IMR-90 (cell line): Measurements from ENCODE around the gene HEATR1. TPM values are rescaled to one million over a fixed set of nuclear protein-coding genes. Genes with fewer than 3 reads are reported as not detected.

Experiments used
- ATAC-seq: fragments of 200-7000 bp; cut with Tn5 transposase; 2 replicates; pipeline ENCODE4 v1.9.1; 2020; ENCODE audit warnings: low read depth, mild to moderate bottlenecking, moderate library complexity
- BruUV-seq: library from RNA; stranded (reverse); fragments of 400-500 nt; replicated peaks from 2 replicates; lab custom pipeline; 2021; lab: Mats Ljungman, UMichigan
- CTCF ChIA-PET: fragments of 300-600 bp; formaldehyde crosslinking; extraction: SDS; loops from one replicate; lab custom pipeline; 2021; ENCODE audit warnings: antibody characterized with exemption; lab: Yijun Ruan, JAX
- POLR2A ChIA-PET: fragments of 300-600 bp; sonication (Branson Sonifier 250); formaldehyde crosslinking; loops from one replicate; lab custom pipeline; 2022; ENCODE audit warnings: antibody characterized with exemption; ENCODE audit not compliant: unreplicated experiment; lab: Charles Lee
- DNase-seq: peaks from one replicate; pipeline ENCODE4 v3.0.0; 2013
- H2AFZ ChIP-seq: replicated peaks from 2 replicates; pipeline ENCODE3; 2013; ENCODE audit warnings: low read length, mild to moderate bottlenecking; ENCODE audit not compliant: poor library complexity
- H2AK5ac ChIP-seq: 2 replicates; pipeline ENCODE4 v1.6.1; 2013; ENCODE audit warnings: low read depth, low read length, inconsistent platforms
- H2AK9ac ChIP-seq: replicated peaks from 2 replicates; pipeline ENCODE3; 2013; ENCODE audit warnings: mild to moderate bottlenecking, low read depth, low read length, moderate library complexity; ENCODE audit not compliant: poor library complexity
- H2BK120ac ChIP-seq: 2 replicates; pipeline ENCODE4 v1.6.1; 2013; ENCODE audit warnings: low read depth, low read length, inconsistent platforms
- H2BK15ac ChIP-seq: 3 replicates; pipeline ENCODE4 v1.6.1; 2013; ENCODE audit warnings: low read depth, low read length, inconsistent platforms
- H2BK20ac ChIP-seq: 2 replicates; pipeline ENCODE4 v1.6.1; 2013; ENCODE audit warnings: low read depth, mild to moderate bottlenecking, inconsistent platforms, low read length, moderate library complexity
- H2BK5ac ChIP-seq: 2 replicates; pipeline ENCODE4 v1.6.1; 2013; ENCODE audit warnings: mild to moderate bottlenecking, low read depth, low read length, inconsistent platforms; ENCODE audit not compliant: poor library complexity, severe bottlenecking
- H3K14ac ChIP-seq: replicated peaks from 2 replicates; pipeline ENCODE4 v1.6.1; 2013; ENCODE audit warnings: low read depth, low read length, inconsistent platforms
- H3K18ac ChIP-seq: 2 replicates; pipeline ENCODE4 v1.6.1; 2013; ENCODE audit warnings: low read depth, low read length, control low read depth
- H3K23ac ChIP-seq: 2 replicates; pipeline ENCODE4 v1.6.1; 2013; ENCODE audit warnings: low read depth, low read length, inconsistent platforms
- H3K27ac ChIP-seq: 2 replicates; pipeline ENCODE4 v1.5.1; 2013; ENCODE audit warnings: mild to moderate bottlenecking, control low read depth, low read length; ENCODE audit not compliant: insufficient read depth
- H3K27me3 ChIP-seq: 2 replicates; pipeline ENCODE4 v1.6.1; 2013; ENCODE audit warnings: low read length; ENCODE audit not compliant: control insufficient read depth, insufficient read depth
- H3K36me3 ChIP-seq: 2 replicates; pipeline ENCODE4 v1.6.1; 2013; ENCODE audit warnings: low read length, mixed read lengths; ENCODE audit not compliant: control insufficient read depth, insufficient read depth
- H3K4ac ChIP-seq: 2 replicates; pipeline ENCODE4 v1.6.1; 2013; ENCODE audit warnings: low read depth, low read length, inconsistent platforms
- H3K4me1 ChIP-seq: 2 replicates; pipeline ENCODE4 v1.6.1; 2013; ENCODE audit warnings: low read length, mixed read lengths; ENCODE audit not compliant: control insufficient read depth, insufficient read depth
- H3K4me2 ChIP-seq: 2 replicates; pipeline ENCODE4 v1.6.1; 2013; ENCODE audit warnings: low read depth, mild to moderate bottlenecking, control low read depth, low read length, moderate library complexity
- H3K4me3 ChIP-seq: 2 replicates; pipeline ENCODE4 v1.5.1; 2013; ENCODE audit warnings: low read depth, mild to moderate bottlenecking, control low read depth, low read length, moderate library complexity; ENCODE audit not compliant: insufficient read depth
- H3K56ac ChIP-seq: 2 replicates; pipeline ENCODE4 v1.6.1; 2013; ENCODE audit warnings: low read length, inconsistent platforms; ENCODE audit not compliant: insufficient read depth; ENCODE audit errors: extremely low read depth
- H3K79me1 ChIP-seq, 2 experiments: 2 replicates each; pipeline ENCODE4 v1.6.1; 2013; ENCODE audit warnings: low read length in 2 of 2, inconsistent platforms in 1 of 2, low read depth in 1 of 2
- H3K9ac ChIP-seq: 2 replicates; pipeline ENCODE4 v1.6.1; 2013; ENCODE audit warnings: low read depth, low read length, control low read depth
- H3K9me1 ChIP-seq: 2 replicates; pipeline ENCODE4 v1.6.1; 2013; ENCODE audit warnings: low read length, inconsistent platforms; ENCODE audit not compliant: insufficient read depth
- H3K9me3 ChIP-seq: 2 replicates; pipeline ENCODE4 v1.6.1; 2013; ENCODE audit warnings: low read length; ENCODE audit not compliant: control insufficient read depth, insufficient read depth
- H4K20me1 ChIP-seq: 2 replicates; pipeline ENCODE4 v1.6.1; 2013; ENCODE audit warnings: low read length, inconsistent platforms; ENCODE audit not compliant: insufficient read depth
- H4K5ac ChIP-seq: 2 replicates; pipeline ENCODE4 v1.6.1; 2013; ENCODE audit warnings: mild to moderate bottlenecking, low read depth, low read length, control low read depth
- H4K8ac ChIP-seq, 2 experiments: 2 replicates each; pipeline ENCODE4 v1.6.1; 2013; ENCODE audit warnings: low read depth in 2 of 2, low read length in 2 of 2, control low read depth in 1 of 2, inconsistent platforms in 1 of 2
- H4K91ac ChIP-seq: 2 replicates; pipeline ENCODE4 v1.6.1; 2013; ENCODE audit warnings: low read depth, low read length, inconsistent platforms; ENCODE audit not compliant: insufficient read depth
- BHLHE40 ChIP-seq: fragments of 150-350 bp; IDR thresholded peaks from 2 replicates; pipeline ENCODE4 v1.6.1; 2016; ENCODE audit warnings: mild to moderate bottlenecking, low read depth, low read length
- CEBPB ChIP-seq: IDR thresholded peaks from 2 replicates; pipeline ENCODE4 v1.6.1; 2012; ENCODE audit warnings: low read depth, low read length, improper control_type of control experiment
- CHD1 ChIP-seq: IDR thresholded peaks from 2 replicates; pipeline ENCODE4 v1.6.1; 2012; ENCODE audit warnings: low read depth, low read length, improper control_type of control experiment
- FOS ChIP-seq: fragments of 150-350 bp; IDR thresholded peaks from 2 replicates; pipeline ENCODE4 v1.6.1; 2016; ENCODE audit warnings: low read depth, low read length
- MAFK ChIP-seq: IDR thresholded peaks from 2 replicates; pipeline ENCODE4 v1.6.1; 2012; ENCODE audit warnings: low read depth, low read length, improper control_type of control experiment
- MAZ ChIP-seq: IDR thresholded peaks from 2 replicates; pipeline ENCODE4 v1.6.1; 2012; ENCODE audit warnings: low read depth, mild to moderate bottlenecking, low read length, improper control_type of control experiment, moderate library complexity, borderline replicate concordance
- MXI1 ChIP-seq: IDR thresholded peaks from 2 replicates; pipeline ENCODE4 v1.6.1; 2012; ENCODE audit warnings: low read depth, mild to moderate bottlenecking, low read length, moderate library complexity, borderline replicate concordance
- NFE2L2 ChIP-seq: fragments of 150-350 bp; IDR thresholded peaks from 2 replicates; pipeline ENCODE4 v1.6.1; 2016; ENCODE audit warnings: low read depth, mild to moderate bottlenecking, low read length
- POLR2A ChIP-seq: IDR thresholded peaks from 2 replicates; pipeline ENCODE4 v1.6.1; 2012; ENCODE audit warnings: mild to moderate bottlenecking, low read depth, low read length
- RAD21 ChIP-seq: IDR thresholded peaks from 2 replicates; pipeline ENCODE4 v1.6.1; 2012; ENCODE audit warnings: low read length, improper control_type of control experiment
- RFX5 ChIP-seq: IDR thresholded peaks from 2 replicates; pipeline ENCODE4 v1.8.0; 2012; ENCODE audit warnings: low read depth, mild to moderate bottlenecking, low read length, moderate library complexity
- SMC3 ChIP-seq: fragments of 150-350 bp; IDR thresholded peaks from 2 replicates; pipeline ENCODE4 v1.6.1; 2016; ENCODE audit warnings: low read depth, mild to moderate bottlenecking, antibody characterized with exemption, low read length, moderate library complexity
- USF2 ChIP-seq: fragments of 150-350 bp; IDR thresholded peaks from 2 replicates; pipeline ENCODE4 v1.6.1; 2017; ENCODE audit warnings: mild to moderate bottlenecking, antibody characterized with exemption, low read length, low read depth
- WGBS, 2 experiments: methylation state at CpG; one replicate each; pipeline versions ENCODE4 v1.1.5 to v1.1.7; 2013; ENCODE audit warnings: missing lambda C conversion rate in 2 of 2; ENCODE audit not compliant: insufficient read length in 1 of 2; ENCODE audit errors: extremely low coverage in 2 of 2; 5-methylcytosine and 5-hydroxymethylcytosine counted together
- dilution Hi-C: fragments of 300-500 bp; cut with HindIII; formaldehyde crosslinking; loops from one replicate; pipeline ENCODE4 v1.14.3; 2018; ENCODE audit warnings: low sequenced_read_pairs; ENCODE audit not compliant: unreplicated experiment
- in situ Hi-C: fragments of 300-500 bp; cut with MboI; formaldehyde crosslinking; loops from 3 replicates; pipeline ENCODE4 v1.14.3; 2019; ENCODE audit warnings: low sequenced_read_pairs, inconsistent platforms, mixed read lengths
- intact Hi-C: fragments of 100-400 bp; cut with micrococcal nuclease; formaldehyde crosslinking; loops from 2 replicates; pipeline ENCODE4 v1.10.0; 2022
- polyA plus RNA-seq, 3 experiments: library from polyadenylated mRNA; depleted of rRNA; stranded (reverse); fragments of >200 nt; gene quantifications; 2 replicates each; pipeline ENCODE4 v1.2.3, GENCODE V29; 2012; ENCODE audit warnings: low replicate concordance in 1 of 3
- total RNA-seq: library from RNA; depleted of rRNA; stranded (reverse); fragments of >200 nt; gene quantifications from 2 replicates; pipeline ENCODE4 v1.2.3, GENCODE V29; 2012

The HEATR1 gene
- total and polyA plus RNA-seq, 2 of the 4 experiments (the other 2 are of a cell fraction), result 8.5 to 53.8 TPM

- no TSS peak for BruUV-seq
- CTCF ChIA-PET, result no interaction called here
- in situ Hi-C loops, result no loop called here
Observed at GRCh38 chr1:236543065-236543669, 61.1 kb downstream of the HEATR1 start.

More at GRCh38 chr1:236543065-236543669, 61.1 kb downstream of the HEATR1 start:
- Histone ChIP-seq H3K9me1 (no peaks in the 10 kb centered on the region; the same call in 1 of the 2 replicates), H3K4ac (no peak overlapping the region), H2AFZ (no peak overlapping the region), H3K18ac (no peak overlapping the region), H2BK20ac (no peak overlapping the region), H4K8ac (no peak overlapping the region), H3K23ac (no peak overlapping the region), H3K36me3 (peaks cover 58% of the 10 kb centered on the region), H3K27ac (no peak overlapping the region), H3K4me2 (no peak overlapping the region), H4K91ac (no peak overlapping the region), H3K9ac (no peak overlapping the region), H2BK5ac (no peak overlapping the region), H2AK9ac (no peak overlapping the region), H3K4me3 (no peak overlapping the region), H3K56ac (no peak overlapping the region), H3K27me3 (no peaks in the 10 kb centered on the region), H2BK15ac (no peak overlapping the region), H2BK120ac (no peak overlapping the region), H4K20me1 (no peaks in the 10 kb centered on the region), H3K9me3 (no peaks in the 10 kb centered on the region), H4K5ac (no peak overlapping the region), H3K79me1 (peaks cover 4 to 5% of the 10 kb centered on the region in 2 experiments; a peak in 3 of 4 replicates), H3K14ac (no peak overlapping the region), H2AK5ac (no peak overlapping the region), H3K4me1 (no peaks in the 10 kb centered on the region)
- POLR2A ChIA-PET, result no interaction called here
- ATAC-seq, result no peak
- TF ChIP-seq NFE2L2 (no peak), CEBPB (no peak), RAD21 (no peak), SMC3 (no peak), MXI1 (no peak), USF2 (no peak), BHLHE40 (no peak), MAFK (no peak), MAZ (no peak), CHD1 (no peak), POLR2A (no peak), RFX5 (no peak), FOS (no peak)
- dilution Hi-C loops (no loop called here), intact Hi-C loops (no loop called here)
- no peak for DNase-seq
- WGBS, 2 experiments, result 82% methylated on average over 11 of the region's 16 CpGs; no CpG with 5 or more reads in 1 of the 2 experiments
